ENCODE measurements around the gene B4GALT7. TPM values are rescaled to one million over a fixed set of nuclear protein-coding genes. Genes with fewer than 3 reads are reported as not detected.
"Not testable (repeated sequence)": the region's sequence is repeated elsewhere in the genome, so short reads cannot be mapped to it uniquely, and the experiment has no call there.

B4GALT7 gene
- total RNA-seq, 1 experiment from 2014 or later, result 28.3 TPM

- in situ Hi-C loops (cut with HindIII; ENCODE audit: low sequenced_read_pairs), result no loop called here
- no peak for DNase-seq (ENCODE audit: low spot score)
Measured at GRCh38 chr5:177607115-177607451, 7.2 kb downstream of the B4GALT7 start.

- in situ Hi-C loops (cut with HindIII; ENCODE audit: low sequenced_read_pairs), result no loop called here
- DNase-seq (ENCODE audit: low spot score), result peak; percentile 83
Measured at GRCh38 chr5:177607452-177608192, 7.7 kb downstream of the B4GALT7 start.

- in situ Hi-C loops (cut with HindIII; ENCODE audit: low sequenced_read_pairs), result no loop called here
- DNase-seq (ENCODE audit: low spot score), result no peak
Measured at GRCh38 chr5:177608243-177609075, 8.5 kb downstream of the B4GALT7 start.

- in situ Hi-C loops (cut with HindIII; ENCODE audit: low sequenced_read_pairs), result no loop called here
- DNase-seq (ENCODE audit: low spot score), result no peak
Measured at GRCh38 chr5:177609076-177610059, 9.4 kb downstream of the B4GALT7 start.

- in situ Hi-C loops (cut with HindIII; ENCODE audit: low sequenced_read_pairs), result no loop called here
Measured at GRCh38 chr5:177610131-177610769, 10.3 kb downstream of the B4GALT7 start.

GRCh38 chr5:177610770-177611445 is 11.0 kb downstream of the B4GALT7 start:
- DNase-seq (ENCODE audit: low spot score), result no peak

More at GRCh38 chr5:177610131-177610769, 10.3 kb downstream of the B4GALT7 start:
- no peak for DNase-seq (ENCODE audit: low spot score)

GRCh38 chr5:177611446-177612214 is 11.7 kb downstream of the B4GALT7 start:
- in situ Hi-C loops (cut with HindIII; ENCODE audit: low sequenced_read_pairs), result no loop called here
- no peak for DNase-seq (ENCODE audit: low spot score)

More at GRCh38 chr5:177610770-177611445, 11.0 kb downstream of the B4GALT7 start:
- in situ Hi-C loops (cut with HindIII; ENCODE audit: low sequenced_read_pairs), result no loop called here

- no peak for DNase-seq (ENCODE audit: low spot score)
Measured at GRCh38 chr5:177612215-177612673, 12.3 kb downstream of the B4GALT7 start.

GRCh38 chr5:177620560-177620959 is 20.6 kb downstream of the B4GALT7 start:
- in situ Hi-C loops (cut with HindIII; ENCODE audit: low sequenced_read_pairs), result no loop called here

More at GRCh38 chr5:177612215-177612673, 12.3 kb downstream of the B4GALT7 start:
- in situ Hi-C loops (cut with HindIII; ENCODE audit: low sequenced_read_pairs), result no loop called here

GRCh38 chr5:177624172-177624571 is 24.2 kb downstream of the B4GALT7 start:
- DNase-seq (ENCODE audit: low spot score); in situ Hi-C loops (cut with HindIII; ENCODE audit: low sequenced_read_pairs): not testable (repeated sequence)

More at GRCh38 chr5:177620560-177620959, 20.6 kb downstream of the B4GALT7 start:
- no peak for DNase-seq (ENCODE audit: low spot score)

- DNase-seq (ENCODE audit: low spot score); in situ Hi-C loops (cut with HindIII; ENCODE audit: low sequenced_read_pairs): not testable (repeated sequence)
Measured at GRCh38 chr5:177630186-177630585, 30.3 kb downstream of the B4GALT7 start.

GRCh38 chr5:177634912-177635311 is 35.0 kb downstream of the B4GALT7 start:
- in situ Hi-C loops (cut with HindIII; ENCODE audit: low sequenced_read_pairs); DNase-seq (ENCODE audit: low spot score): not testable (repeated sequence)

GRCh38 chr5:177645462-177645861 is 45.5 kb downstream of the B4GALT7 start:
- DNase-seq (ENCODE audit: low spot score); in situ Hi-C loops (cut with HindIII; ENCODE audit: low sequenced_read_pairs): not testable (repeated sequence)

- in situ Hi-C loops (cut with HindIII; ENCODE audit: low sequenced_read_pairs); DNase-seq (ENCODE audit: low spot score): not testable (repeated sequence)
Measured at GRCh38 chr5:177651235-177651634, 51.3 kb downstream of the B4GALT7 start.

- in situ Hi-C loops (cut with HindIII; ENCODE audit: low sequenced_read_pairs); DNase-seq (ENCODE audit: low spot score): not testable (repeated sequence)
Measured at GRCh38 chr5:177657846-177658245, 57.9 kb downstream of the B4GALT7 start.

- in situ Hi-C loops (cut with HindIII; ENCODE audit: low sequenced_read_pairs); DNase-seq (ENCODE audit: low spot score): not testable (repeated sequence)
Measured at GRCh38 chr5:177658542-177658941, 58.6 kb downstream of the B4GALT7 start.

All from G401 (cell line).